Measurements from ENCODE around the gene DEPDC4. TPM values are rescaled to one million over a fixed set of nuclear protein-coding genes. Genes with fewer than 3 reads are reported as not detected.

DEPDC4 gene
- total and polyA plus RNA-seq, 12 donors: 0.47 to 2.0 (median 0.77) TPM

DNA sequence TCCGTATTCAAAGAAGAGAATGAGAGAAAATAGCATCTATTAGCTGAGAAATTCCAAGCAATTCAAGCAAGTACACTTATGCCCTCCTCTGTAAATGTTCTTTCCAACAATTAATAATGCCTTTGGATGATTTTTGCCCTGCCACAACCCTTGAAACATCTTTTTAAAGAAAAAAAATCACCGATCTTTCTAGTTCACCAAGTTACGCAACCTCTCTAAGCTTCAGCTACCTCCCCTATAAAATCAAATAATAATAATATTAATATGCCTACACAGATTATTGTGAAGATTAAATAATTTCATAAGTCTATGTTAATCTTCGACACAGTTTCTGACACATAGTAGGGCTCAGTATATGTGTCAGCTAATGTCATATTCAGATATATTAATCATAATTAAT, 19.1 kb downstream of the DEPDC4 start:
- ATAC-seq (no peak), DNase-seq (no peak)
- Histone ChIP-seq H3K27me3 (no peaks in the 10 kb centered on the region), H3K4me3 (no peak overlapping the region), H3K4me1 (no peaks in the 10 kb centered on the region), H3K36me3 (no peaks in the 10 kb centered on the region), H3K27ac (no peak overlapping the region), H3K9me3 (no peaks in the 10 kb centered on the region)
- intact Hi-C loops (cut with DNase I): no loop called here
- TF ChIP-seq, protein P1, sequence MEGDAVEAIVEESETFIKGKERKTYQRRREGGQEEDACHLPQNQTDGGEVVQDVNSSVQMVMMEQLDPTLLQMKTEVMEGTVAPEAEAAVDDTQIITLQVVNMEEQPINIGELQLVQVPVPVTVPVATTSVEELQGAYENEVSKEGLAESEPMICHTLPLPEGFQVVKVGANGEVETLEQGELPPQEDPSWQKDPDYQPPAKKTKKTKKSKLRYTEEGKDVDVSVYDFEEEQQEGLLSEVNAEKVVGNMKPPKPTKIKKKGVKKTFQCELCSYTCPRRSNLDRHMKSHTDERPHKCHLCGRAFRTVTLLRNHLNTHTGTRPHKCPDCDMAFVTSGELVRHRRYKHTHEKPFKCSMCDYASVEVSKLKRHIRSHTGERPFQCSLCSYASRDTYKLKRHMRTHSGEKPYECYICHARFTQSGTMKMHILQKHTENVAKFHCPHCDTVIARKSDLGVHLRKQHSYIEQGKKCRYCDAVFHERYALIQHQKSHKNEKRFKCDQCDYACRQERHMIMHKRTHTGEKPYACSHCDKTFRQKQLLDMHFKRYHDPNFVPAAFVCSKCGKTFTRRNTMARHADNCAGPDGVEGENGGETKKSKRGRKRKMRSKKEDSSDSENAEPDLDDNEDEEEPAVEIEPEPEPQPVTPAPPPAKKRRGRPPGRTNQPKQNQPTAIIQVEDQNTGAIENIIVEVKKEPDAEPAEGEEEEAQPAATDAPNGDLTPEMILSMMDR (IDR thresholded peaks at IDR 0.05): no peak
- 97% methylated on average over 4 of the region's 4 CpGs for WGBS, 2 donors

DNA sequence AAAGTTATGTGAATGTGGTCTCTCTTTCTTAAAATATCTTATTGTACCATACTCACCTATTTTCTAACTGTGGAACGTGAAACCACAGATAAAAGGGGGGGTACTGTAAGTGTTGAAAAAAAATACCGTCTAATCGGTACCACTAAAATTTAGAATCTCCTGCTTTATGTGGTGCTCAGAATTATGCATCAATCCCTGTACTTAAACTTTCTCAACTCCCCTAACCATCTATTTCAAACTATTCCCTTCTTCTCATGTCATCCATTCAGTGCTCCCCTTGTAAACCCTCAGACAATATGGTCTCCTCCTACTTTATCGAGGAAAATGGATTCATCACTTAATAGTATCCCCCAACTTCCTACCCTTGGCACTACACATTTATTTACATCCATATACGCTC, 23.7 kb downstream of the DEPDC4 start:
- no peak overlapping the region for H3K4me3 ChIP-seq
- H3K27me3 ChIP-seq: no peaks in the 10 kb centered on the region
- intact Hi-C loops (cut with DNase I): no loop called here
- no peak overlapping the region for H3K27ac ChIP-seq
- H3K4me1 ChIP-seq: no peaks in the 10 kb centered on the region
- H3K9me3 ChIP-seq: no peaks in the 10 kb centered on the region
- 73 to 94% methylated on average over 5 of the region's 5 CpGs for WGBS, 2 donors
- DNase-seq (no peak), ATAC-seq (no peak)
- no peaks in the 10 kb centered on the region for H3K36me3 ChIP-seq
- TF ChIP-seq, protein P1 (IDR thresholded peaks at IDR 0.05): no peak

DNA sequence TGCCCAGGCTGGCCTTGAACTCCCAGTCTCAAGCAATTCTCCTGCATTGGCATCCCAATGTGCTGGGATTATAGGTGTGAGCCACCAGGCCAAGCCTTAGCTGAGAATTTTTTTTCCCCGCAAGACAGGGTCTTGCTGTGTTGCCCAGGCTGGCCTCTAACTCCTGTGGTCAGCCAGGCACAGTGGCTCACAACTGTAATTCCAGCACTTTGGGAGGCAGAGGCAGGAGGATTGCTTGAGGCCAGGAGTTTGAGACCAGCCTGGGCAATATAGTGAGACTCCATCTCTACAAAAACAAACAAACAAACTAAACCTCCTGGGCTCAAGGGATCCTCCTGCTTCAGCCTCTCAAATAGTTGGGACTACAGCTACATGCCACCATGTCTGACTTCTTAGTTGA, 27.3 kb downstream of the DEPDC4 start:
- Histone ChIP-seq H3K27ac (no peak overlapping the region), H3K9me3 (no peaks in the 10 kb centered on the region), H3K4me1 (no peaks in the 10 kb centered on the region), H3K27me3 (no peaks in the 10 kb centered on the region), H3K4me3 (no peak overlapping the region), H3K36me3 (no peaks in the 10 kb centered on the region)
- DNase-seq: no peak
- intact Hi-C loops (cut with DNase I): loop anchor here in 8 of 10 donors (5.0 to 10.0 kb wide), 6 partner anchors 95 to 505 kb away; no protein-coding TSS in a partner anchor
- 98 to 100% methylated on average over 1 of the region's 1 CpG for WGBS, 2 donors
- TF ChIP-seq, protein P1 (IDR thresholded peaks at IDR 0.05): no peak
- ATAC-seq: no peak

DNA sequence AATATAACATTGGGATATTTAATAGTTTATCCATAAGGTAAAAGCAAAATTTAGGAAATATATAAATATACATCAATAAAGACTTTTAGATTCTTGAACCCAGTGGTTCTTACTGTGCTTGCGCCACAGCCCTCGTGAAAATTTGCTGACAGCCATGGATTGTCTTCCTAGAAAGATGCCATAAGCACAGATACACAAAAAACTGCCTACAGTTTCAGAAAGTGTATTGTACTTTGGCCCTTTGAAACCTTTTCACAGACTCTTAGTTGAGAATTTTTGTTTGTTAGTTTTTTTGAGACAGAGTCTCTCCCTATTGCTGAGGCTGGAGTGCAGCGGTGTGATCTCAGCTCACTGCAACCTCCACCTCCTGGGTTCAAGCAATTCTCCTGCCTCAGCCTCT, 28.1 kb downstream of the DEPDC4 start:
- Histone ChIP-seq H3K36me3 (no peaks in the 10 kb centered on the region), H3K9me3 (no peaks in the 10 kb centered on the region), H3K27me3 (no peaks in the 10 kb centered on the region), H3K4me3 (no peak overlapping the region), H3K4me1 (no peaks in the 10 kb centered on the region), H3K27ac (no peak overlapping the region)
- intact Hi-C loops (cut with DNase I): loop anchor here in 8 of 10 donors (5.0 to 10.0 kb wide), 6 partner anchors 96 to 506 kb away; no protein-coding TSS in a partner anchor
- DNase-seq (no peak), ATAC-seq (no peak)
- 98 to 99% methylated on average over 3 of the region's 3 CpGs for WGBS, 2 donors
- TF ChIP-seq, protein P1 (IDR thresholded peaks at IDR 0.05): no peak
